HG02623 (cell line): ENCODE measurements around the gene COQ9.

Source experiments
- ATAC-seq: cut with Tn5 transposase; IDR thresholded peaks from one replicate; pipeline ENCODE4 v1.9.1; 2021; ENCODE audit warnings: moderate library complexity; ENCODE audit not compliant: unreplicated experiment

The COQ9 gene

DNA sequence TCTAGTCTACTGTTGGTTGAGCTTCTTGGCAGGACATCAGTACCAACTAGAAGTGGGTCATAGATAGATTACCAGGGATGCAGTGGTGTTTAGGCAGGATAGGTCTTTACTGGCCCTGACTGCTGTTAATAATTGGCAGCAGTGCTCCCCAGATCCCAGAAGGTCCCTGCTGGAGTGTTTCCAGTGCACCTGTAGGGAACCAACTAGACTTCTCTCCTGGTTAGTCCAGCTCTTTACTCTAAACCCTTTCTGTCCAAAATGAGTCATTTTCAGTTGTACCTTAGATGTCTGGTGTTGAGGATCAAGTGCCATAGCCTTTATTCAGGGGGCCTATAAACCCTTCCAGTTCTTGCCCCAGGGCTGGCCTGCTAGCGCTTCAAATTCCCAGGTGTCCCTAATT lies 23.9 kb downstream of the COQ9 start:
- no peak for ATAC-seq

DNA sequence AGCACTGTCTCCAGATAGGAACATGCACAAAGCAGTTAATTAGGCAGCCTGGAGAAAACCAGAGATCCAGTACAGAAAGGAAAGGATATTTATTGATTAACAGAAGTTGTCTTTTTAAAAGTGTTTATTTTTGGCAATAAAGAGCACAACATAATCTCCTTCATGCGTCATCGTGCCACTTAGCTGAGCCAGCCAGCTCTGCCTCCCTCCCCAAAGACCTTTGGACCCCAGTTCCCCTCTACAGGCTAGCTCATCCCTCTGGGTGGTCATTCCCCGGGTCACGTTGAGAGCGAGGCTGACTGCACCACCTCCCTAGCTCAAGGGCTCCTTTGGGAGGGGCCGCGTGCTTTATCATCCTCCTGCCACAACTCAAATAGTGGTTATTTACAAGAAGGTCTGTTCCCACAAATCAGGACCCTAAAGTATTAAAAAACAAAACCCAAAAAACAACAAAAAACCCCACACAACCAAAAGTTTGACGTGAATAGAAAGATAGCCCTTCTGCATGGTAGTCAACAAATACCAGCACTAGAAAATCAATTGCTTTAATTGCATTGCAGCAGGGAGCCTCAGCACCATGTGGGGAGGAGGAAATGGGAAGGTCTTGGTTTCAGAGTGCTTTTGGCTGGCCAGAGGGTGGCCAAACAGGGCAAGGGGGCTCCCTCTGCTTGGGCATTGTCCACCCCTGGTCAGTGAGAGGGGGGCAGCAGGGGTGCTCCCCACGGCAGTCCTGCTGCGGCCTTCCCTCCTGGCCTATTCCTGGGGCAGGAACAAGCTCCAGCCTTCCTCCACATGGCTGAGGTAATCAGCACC lies 24.8 kb downstream of the COQ9 start:
- no peak for ATAC-seq

DNA sequence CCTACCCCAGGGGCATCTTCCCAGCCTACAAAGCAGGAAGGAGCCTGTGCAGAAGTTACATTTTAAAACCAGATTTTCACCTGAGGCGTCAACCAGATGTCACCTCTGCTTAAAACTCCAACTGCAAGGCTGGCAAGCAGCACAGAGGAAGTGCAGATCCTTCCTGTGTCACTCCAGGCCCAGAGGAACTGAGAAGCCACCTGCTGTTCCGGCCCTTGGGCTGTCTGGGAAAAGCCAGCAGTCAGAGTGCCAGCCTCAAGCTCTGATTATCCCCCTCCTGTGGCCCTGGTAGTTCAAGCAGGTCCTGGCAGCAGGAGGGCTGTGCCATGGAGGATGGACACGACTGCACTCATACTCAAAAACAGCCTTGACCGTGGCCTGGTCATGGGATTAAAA lies 25.4 kb downstream of the COQ9 start:
- ATAC-seq: no peak

DNA sequence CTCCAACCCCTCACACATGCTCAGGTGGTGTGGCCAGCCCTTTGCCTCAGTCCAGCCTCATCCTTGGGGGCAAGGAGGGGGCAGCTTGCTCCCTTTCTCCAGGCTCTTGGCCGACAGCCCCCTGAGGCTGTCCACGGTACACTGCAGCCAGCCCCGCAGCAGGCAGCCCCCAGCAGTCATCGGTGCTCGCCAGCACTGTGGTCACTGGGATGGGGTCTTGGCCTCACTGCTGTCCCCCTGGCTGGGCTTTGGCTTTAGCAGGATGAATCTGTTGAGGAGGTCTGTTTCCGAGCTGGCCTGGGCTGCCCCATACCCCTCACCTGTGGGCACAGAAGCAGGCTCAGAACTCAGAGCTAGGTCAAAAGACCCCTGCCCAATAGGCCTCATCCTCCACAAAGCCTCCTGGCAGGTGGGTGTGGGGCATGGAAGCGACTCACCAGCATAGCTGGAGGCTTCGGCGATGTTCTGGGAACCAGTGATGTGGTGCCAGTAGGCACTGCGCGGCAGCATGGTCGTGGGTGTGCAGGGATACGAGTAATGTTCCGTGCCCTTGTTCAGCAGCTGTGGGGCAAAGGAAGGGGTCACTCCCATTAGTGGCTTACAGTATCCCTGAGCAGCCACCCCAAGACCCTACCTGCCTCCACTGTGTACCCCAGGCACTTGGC lies 26.0 kb downstream of the COQ9 start:
- no peak for ATAC-seq

DNA sequence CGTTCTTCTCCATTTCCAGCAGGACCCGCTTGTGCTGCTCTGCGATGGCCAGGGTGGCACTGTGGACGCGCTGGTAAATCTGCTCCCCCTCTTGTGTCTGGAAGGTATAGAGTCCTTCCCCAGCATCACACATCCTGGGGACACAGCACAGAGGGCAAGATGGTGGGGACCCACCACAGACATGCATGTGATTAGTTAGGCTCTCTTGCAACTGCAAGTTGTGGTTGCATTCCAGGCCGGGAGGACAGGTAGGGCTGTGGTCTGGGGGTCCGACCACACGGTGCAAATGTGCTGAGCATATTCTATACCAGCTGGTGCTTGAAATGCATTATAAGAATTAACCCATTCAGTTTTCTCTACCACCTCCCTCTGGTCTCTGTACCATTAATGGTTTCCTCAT lies 26.6 kb downstream of the COQ9 start:
- no peak for ATAC-seq

DNA sequence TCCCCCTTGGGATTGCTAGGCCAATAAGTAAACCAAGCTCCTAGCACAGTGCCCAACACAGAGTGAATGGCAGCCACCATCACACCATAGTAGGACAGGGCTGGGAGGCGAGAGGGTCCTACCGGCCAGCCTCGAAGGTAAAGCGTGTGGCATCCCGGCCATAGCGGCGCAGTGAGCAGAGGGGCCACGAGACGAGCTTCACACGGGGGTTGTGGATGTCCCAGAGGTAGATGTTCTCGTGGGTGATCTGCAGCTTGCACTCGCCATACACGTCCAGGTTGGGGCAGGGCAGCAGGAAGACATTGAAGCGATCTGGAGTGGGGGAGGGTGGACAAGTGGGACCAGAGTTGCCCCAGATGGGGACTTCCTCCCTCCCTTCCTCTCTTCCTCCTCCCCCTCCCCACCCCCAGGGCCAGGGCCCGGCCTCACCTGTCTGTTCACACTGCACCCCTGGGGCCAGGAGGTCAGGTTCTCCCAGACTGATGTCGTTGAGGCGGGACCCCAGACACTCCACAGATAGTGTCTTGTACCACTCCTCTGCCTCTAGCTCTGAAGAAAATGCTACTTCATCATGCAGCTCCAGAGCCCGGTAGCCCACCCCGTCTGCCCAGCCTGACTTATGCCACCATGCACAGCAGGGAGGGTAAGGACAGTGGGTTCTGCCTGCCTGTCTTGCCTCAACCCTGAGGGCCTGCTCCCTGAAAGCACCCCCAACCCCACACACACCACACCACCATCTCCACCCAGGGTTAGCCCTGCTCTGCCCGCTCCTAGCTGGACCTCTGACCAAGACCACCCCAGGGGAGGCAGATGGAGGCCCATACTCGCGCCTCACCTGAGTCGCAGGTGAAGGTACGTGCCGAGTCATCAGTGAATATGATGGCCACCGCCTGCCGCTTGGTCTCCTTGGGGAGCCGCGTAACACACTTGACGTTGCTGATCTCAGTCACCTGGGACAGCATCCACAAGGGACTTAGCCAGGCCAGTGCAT lies 27.7 kb downstream of the COQ9 start:
- no peak for ATAC-seq

DNA sequence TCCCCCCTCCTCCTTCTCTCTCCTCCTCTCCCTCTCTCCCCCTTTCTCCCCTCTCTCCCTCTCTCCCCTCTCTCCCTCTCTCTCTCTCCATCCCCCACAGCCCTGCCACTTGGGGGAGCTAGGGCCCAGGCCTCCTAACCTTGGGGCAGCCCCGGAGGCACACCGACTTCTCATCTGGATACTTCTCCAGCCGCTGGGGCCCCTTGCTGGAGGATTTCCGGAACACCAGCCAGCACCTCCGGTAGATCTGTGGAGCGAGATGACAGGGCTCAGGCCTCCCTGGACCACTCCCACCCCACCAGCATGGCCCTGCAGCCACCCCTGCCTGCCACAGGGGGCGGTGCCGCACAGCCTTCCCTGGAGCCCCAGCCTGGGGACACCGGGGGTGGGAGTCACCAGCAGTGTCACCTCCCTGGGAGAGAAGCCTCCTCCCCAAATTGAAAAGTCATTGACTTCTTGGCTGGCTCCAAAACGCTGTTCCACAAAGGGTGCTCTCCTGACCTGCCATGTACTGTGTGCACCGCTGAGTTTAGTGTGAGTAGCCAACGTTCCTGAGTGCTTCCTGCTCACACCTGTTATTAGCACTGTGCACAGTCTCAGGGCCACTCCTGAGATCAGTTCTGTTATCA lies 28.5 kb downstream of the COQ9 start:
- ATAC-seq: peak; percentile 89

DNA sequence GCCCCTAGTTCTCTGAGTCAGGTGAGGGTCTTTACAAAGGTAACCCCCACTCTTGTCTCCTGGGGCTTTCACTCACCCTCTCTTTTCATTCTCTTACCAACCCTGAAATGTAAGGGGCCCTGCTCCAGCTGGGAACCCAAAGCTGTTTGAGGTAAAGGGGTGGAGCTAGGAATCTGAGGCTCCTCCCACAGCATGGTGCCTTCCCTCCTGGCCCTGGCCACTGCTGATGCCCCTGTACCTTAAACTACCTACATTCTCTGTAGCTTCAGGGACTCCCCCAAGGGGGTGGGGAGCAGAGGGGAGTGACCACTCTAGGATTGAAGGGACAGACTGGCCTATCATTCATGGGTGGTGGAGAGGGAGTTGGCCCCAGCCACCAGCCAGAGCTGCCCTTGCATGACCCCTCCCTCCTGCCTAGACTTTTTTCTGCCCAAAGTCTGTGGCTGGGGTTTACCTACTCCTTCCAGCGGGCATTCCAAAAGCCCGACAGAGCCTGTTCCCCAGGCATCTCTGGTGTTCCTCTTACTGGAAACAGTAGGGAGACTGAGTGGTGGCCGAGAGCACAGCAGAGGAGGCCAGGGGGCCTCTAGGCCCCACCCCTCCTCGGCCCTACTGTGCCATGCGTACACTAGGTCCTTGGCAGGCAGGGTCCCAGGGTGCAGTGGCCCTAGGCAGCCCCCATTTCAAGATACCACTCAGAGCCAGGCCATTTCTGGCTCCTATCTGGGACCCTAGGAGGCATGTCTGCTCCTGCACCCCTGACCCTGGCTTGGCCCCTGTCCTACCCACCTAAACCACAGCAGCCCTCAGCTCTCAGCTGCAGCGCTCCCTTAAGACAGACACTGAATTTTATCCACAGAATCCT lies 29.5 kb downstream of the COQ9 start:
- no peak for ATAC-seq

DNA sequence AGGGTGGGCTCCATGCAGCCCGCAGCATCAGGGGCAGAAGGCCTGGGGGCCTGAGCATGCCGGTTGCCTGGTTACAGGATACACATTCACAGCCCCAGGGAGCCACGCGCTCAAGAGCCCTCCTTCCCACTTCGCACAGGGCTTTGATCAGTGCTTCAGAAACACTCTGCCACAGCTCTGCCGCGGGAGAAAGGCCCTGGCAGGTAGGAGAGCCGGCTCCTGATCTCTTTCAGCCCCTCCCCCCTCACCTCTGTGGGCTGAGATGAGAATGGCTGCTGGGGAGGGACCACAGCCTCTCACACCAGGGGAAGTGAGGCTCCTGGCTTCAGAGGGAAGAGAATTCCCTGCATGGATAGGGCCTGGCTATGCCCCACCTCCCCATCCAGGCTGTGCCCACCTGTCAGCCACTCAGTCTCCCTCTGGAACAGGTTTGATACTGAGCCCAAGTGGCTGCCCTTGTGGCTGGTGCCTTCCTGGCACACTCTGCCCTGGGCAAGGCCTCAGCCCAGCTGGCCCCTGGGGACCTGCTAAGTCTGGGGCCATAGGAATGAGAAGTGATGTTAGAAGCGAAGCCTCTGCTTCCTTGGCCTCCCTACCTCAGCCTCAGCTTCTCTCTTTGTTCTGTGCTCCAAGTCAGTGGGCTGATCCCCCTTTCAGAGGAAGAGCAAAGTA lies 30.4 kb downstream of the COQ9 start:
- ATAC-seq: no peak

DNA sequence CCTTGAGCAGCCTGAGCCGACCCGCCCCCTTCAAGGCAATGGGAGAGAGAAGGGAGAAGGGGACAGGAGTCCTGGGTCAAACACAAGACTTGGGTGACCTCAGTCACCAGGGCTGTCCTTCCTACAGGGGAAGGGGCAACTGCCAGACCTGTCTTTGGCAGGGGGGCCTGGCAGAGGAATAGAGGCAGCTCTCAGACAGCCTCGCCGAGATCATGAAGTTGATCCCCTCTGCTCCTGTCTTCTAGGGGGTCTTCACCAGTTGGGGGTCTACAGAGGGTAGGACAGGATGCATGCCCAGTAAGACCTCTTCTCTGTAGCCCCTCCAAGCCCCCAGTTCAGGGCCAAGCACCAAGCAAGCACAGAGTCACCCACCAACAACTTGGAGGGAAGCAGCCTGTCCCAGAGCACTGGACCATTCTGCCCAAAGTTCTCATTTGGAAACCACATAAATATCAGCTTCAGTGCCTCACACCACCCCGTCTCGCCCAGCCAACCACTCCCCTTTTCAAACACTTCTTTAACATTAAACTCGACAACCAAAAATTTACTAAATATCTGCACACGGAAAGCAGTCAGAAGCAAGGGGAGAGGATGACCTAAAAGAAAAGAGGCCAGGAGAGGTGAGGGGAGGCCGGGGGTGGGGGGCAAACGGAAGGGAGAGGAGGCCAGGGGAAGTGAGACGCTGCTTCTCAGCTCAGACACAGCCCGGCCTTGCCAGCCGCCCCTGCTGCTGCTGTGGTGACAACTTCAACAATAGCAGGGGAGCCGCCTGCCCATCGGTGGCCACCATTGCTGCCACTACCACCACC lies 31.3 kb downstream of the COQ9 start:
- no peak for ATAC-seq

DNA sequence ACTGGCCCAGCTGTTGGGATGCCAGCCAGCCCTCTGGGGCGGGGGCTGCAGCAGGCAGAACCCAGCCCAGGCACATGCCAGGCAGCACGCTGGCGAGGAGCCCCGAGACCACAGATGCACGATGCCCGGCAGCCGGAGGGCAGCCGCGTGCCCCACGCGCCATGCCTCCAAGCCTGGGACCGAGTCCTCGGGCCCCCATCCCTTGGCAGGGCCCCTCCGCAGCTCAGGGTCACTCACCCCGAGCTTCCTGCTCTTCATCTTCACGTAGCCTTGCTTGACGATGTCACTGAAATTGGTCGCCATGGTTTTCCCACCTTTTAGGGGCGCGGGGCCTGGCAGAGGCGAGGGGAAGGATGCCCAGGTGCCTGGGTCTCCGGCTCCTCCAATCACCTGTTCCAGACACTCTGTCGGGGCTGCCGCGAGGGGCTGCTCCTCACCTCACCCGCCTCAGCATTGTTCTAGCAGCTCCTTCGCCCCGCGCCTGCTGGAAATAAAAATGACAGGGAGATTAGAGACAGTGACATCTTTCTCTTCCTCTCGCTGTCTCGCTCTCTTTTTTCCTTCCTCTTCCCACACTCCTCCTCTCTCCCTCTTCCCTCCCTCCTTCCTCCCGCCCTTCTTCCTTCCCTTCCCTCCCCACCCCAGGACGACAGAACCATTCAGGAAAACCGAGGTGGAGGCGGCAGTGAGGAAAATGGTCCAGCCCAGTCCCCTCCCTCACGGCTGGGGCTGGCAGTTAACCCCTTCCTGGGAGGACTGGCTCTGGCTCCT lies 32.1 kb downstream of the COQ9 start:
- no peak for ATAC-seq

DNA sequence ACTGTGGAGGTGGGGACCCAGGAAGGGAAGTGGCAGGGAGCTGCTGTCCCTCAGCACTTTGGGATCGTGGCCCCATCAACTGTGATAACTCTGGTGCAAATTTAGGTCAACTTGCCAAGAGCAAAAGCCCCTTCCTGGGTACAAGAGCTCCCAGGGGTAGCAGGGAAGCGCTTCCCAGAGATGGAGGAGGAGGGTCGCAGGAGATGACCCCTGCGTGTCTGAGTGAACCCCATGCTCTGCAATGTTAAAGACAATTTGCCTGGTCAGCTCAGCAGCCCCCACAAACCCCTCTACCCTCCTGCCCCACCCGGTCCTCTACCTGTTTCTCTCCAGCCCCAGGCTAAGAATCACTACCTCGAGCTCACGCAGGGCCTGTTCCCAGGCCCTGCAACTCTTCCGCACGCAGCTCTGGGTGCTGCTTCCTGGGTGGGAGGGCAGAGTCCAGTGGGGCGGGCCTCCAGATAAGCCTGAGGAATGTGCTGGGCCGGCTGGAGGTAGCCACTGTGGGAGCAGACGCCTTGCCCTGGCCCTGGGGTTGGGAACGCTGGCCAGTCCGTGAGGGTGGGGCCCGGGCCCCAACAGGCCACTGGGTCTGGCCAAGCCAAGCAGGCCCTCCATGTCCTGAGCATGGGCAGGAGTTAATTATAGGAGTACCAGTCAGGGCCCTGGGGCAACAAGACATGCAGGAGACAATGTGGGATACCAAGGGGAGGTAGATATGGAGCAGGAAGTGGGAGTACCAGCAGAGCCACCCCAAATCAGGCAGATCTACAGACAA lies 32.9 kb downstream of the COQ9 start:
- no peak for ATAC-seq

DNA sequence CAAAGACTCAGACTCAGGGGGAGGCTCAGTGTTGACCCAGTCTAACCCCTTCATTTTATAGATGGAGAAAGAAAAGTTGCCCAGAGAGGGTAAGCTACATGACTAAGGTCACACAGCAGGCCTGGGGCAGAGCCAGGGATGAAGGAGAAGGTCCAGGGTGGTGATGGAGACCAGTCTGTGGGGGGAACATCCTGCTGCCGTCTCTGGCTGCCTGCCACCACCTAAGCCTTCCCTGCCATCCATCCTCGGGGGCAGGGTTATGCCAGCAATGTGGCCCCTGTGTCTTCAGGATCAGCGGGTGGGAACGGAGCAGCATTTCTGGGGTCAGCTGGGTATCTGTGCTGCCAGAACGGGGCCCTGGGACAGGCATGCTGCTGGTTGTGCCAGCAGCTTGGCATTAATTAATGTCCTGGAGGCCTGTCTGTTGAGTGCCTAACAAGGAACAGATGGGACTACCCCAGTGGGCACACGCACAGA lies 33.5 kb downstream of the COQ9 start:
- no peak for ATAC-seq

DNA sequence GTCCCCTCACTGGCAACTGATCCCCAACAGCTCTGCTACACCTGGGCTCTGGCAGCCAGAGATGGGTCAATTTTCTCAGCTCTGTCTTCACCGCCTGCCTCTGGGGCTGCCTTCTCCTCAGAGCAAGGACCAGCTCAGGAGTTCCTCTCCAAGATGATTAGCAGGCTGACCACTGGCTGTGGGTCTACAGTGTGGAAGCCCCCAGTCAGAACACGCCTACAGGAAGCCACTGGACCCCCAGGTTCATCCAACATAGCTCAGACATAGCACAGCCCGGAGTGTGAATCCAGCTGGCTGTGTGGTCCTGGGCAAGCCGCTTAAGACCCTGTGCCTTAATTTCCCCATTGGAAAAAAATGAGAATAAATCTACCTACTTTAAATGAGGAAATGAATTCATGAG lies 34.1 kb downstream of the COQ9 start:
- ATAC-seq: no peak

DNA sequence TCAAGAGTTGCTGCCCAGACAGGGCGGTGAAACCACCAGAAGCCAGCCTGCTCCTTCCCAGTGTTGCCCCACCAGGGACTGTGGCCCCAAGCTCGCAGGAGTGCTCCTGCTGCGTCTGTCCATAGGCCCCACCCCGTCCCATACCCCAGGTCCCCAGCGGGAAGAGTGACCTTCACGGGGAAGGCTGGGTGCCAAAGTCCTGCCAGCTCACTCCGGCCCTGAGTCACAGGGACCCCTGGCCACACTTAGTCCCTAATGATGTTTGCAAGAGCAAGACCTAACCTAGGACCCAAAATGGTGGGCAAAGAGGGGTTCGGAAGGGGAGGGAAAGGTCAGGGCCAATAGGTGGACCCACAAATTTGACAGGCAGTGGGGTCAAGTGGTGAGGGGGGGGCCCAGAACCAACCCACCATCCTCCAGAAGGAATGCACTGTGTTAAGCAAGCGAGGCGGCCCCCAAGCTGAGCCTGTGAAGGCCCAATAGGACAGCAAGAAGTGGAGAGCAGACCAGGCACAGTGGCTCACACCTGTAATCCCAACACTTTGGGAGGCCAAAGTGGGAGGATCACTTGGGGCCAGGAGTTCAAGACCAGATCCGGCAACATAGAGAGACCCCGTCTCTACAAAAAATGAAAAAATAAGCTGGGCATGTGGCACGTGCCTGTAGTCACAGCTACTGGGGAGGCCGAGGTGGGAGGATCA lies 35.7 kb downstream of the COQ9 start:
- ATAC-seq: no peak

DNA sequence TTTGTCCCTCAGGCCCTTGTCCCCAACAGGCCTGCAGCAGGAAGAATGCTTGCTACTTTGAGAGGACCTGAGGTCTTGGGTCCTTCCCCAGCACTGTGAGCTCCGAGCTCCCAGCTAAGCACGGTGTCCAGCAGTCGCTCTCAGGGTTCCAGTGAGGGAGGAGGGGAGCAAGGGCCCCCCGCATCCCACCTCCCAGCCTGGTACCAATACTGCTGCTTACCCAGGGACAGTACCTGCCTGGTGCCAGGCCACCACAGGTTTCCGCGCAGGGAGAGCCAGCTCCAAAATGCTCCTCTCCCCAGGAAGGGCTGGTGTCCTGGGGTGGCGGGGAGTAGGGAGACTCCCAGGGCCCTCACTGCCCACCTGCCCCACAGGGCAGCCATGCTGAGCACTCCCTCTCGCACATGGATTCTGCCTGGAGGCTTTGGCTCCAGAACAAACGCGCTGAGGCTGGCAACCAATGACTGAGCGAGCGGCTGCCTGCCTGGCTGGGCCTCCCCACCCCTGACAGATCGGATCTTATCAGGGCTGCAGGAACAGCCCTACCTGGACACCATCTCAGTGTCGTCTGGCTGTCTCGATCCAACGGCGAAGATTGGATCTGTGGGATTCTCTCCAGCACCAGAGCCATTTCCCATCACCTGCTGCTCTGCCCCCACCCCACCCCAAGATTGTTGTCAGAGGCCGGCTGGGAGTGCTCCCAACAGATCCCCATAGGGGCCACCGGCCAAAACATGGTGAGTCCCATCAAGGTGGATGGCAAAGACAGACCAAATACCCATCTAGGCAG lies 36.6 kb downstream of the COQ9 start:
- ATAC-seq: no peak
